GM12878 (cell line): Measurements from ENCODE around the gene UNC5CL. TPM values are rescaled to one million over a fixed set of nuclear protein-coding genes. Genes with fewer than 3 reads are reported as not detected.
A peak's percentile ranks its signal among the peaks of the same experiment; 100 is the strongest.

Experiments
- ATAC-seq: fragments of 200-7000 bp; cut with Tn5 transposase; 3 replicates; pipeline ENCODE4 v1.9.1; 2020; ENCODE audit warnings: mild to moderate bottlenecking, moderate library complexity
- BruUV-seq: library from RNA; stranded (reverse); fragments of 400-500 nt; replicated peaks from 2 replicates; lab custom pipeline; 2021; lab: Mats Ljungman, UMichigan
- CTCF ChIA-PET: fragments of 300-600 bp; sonication (Branson Sonifier 250); formaldehyde crosslinking; extraction: SDS; loops from one replicate; lab custom pipeline; 2021; ENCODE audit warnings: inconsistent platforms; lab: Yijun Ruan, JAX
- POLR2A ChIA-PET: fragments of 350-600 bp; formaldehyde crosslinking; extraction: SDS; loops from one replicate; lab custom pipeline; 2021; ENCODE audit warnings: inconsistent platforms; lab: Charles Lee
- RAD21 ChIA-PET: fragments of 300-600 bp; sonication (Branson Sonifier 250); formaldehyde crosslinking; loops from one replicate; lab custom pipeline; 2023; ENCODE audit warnings: antibody characterized with exemption; ENCODE audit not compliant: unreplicated experiment; lab: Charles Lee
- SMC1A ChIA-PET: fragments of 300-600 bp; sonication (Branson Sonifier 250); formaldehyde crosslinking; loops from one replicate; lab custom pipeline; 2023; ENCODE audit not compliant: unreplicated experiment, uncharacterized antibody; lab: Charles Lee
- DNase-seq: peaks from one replicate; pipeline ENCODE4 v3.0.0-alpha.2; 2011; ENCODE audit warnings: low read depth, low spot score
- FAIRE-seq: peaks from 3 replicates; lab custom pipeline; 2011; peaks lifted over from hg19 to GRCh38; lab: Jason Lieb, UNC
- H2AFZ ChIP-seq: 2 replicates; pipeline ENCODE4 v1.6.0; 2011; ENCODE audit warnings: low read depth, low read length, control low read depth; ENCODE audit not compliant: control insufficient read depth
- H3K27ac ChIP-seq: 2 replicates; pipeline ENCODE4 v1.5.1; 2011; ENCODE audit warnings: control low read depth; ENCODE audit not compliant: control insufficient read depth, insufficient read depth
- H3K27me3 ChIP-seq, 2 experiments: replicated peaks in 1 of 2; 2 replicates each; pipeline versions ENCODE4 v1.6.0 to v1.6.1; 2011; ENCODE audit warnings: low read length in 1 of 2; ENCODE audit not compliant: control insufficient read depth in 2 of 2, insufficient read depth in 2 of 2
- H3K36me3 ChIP-seq, 2 experiments: 2 replicates each; pipeline ENCODE4 v1.5.1; 2011; ENCODE audit warnings: low read length in 1 of 2; ENCODE audit not compliant: control insufficient read depth in 2 of 2, insufficient read depth in 2 of 2
- H3K4me1 ChIP-seq: 2 replicates; pipeline ENCODE4 v1.6.1; 2011; ENCODE audit warnings: mild to moderate bottlenecking, low read length, moderate library complexity, mixed read lengths; ENCODE audit not compliant: control insufficient read depth, insufficient read depth
- H3K4me2 ChIP-seq: 2 replicates; pipeline ENCODE4 v1.6.0; 2011; ENCODE audit warnings: control low read depth; ENCODE audit not compliant: control insufficient read depth, insufficient read depth
- H3K4me3 ChIP-seq: fragments of 200-600 bp; sonication (generic); 2 replicates; pipeline ENCODE4 v1.5.1; 2016
- H3K79me2 ChIP-seq: 2 replicates; pipeline ENCODE4 v1.6.0; 2011; ENCODE audit warnings: low read length; ENCODE audit not compliant: control insufficient read depth, insufficient read depth
- H3K9ac ChIP-seq: 2 replicates; pipeline ENCODE4 v1.8.0; 2011; ENCODE audit warnings: low read length, control low read depth, mixed read lengths; ENCODE audit not compliant: control insufficient read depth, insufficient read depth
- H3K9me3 ChIP-seq: replicated peaks from 3 replicates; pipeline ENCODE4 v1.5.1; 2011; ENCODE audit warnings: mild to moderate bottlenecking, low read length; ENCODE audit not compliant: control insufficient read depth, insufficient read depth
- H4K20me1 ChIP-seq: 2 replicates; pipeline ENCODE4 v1.6.0; 2011; ENCODE audit not compliant: control insufficient read depth, insufficient read depth
- CBFB ChIP-seq: IDR thresholded peaks from 2 replicates; pipeline ENCODE4 v1.6.1; 2016; ENCODE audit warnings: antibody characterized with exemption, low read depth
- EGR1 ChIP-seq, 2 experiments: IDR thresholded peaks; 1 replicate in 1 of 2; 2 replicates in 1 of 2; pipeline ENCODE4 v1.6.1; 2011 to 2012; ENCODE audit warnings: low read depth in 2 of 2, low read length in 2 of 2, borderline replicate concordance in 1 of 2, mild to moderate bottlenecking in 1 of 2, moderate library complexity in 1 of 2
- MEF2A ChIP-seq: IDR thresholded peaks from 2 replicates; pipeline ENCODE4 v1.6.1; 2011; ENCODE audit warnings: low read depth, mild to moderate bottlenecking, low read length, moderate library complexity; ENCODE audit not compliant: insufficient read depth
- POLR2AphosphoS5 ChIP-seq: IDR thresholded peaks from 2 replicates; pipeline ENCODE4 v1.6.1; 2011; ENCODE audit warnings: mild to moderate bottlenecking, low read length, inconsistent platforms
- ZNF24 ChIP-seq: fragments of 450-650 bp; IDR thresholded peaks from 2 replicates; pipeline ENCODE4 v1.6.1; 2017; ENCODE audit warnings: antibody characterized with exemption, mild to moderate bottlenecking
- in situ Hi-C: fragments of 300-500 bp; cut with MboI; formaldehyde crosslinking; loops from 9 replicates; pipeline ENCODE4 v1.14.3; 2018; ENCODE audit warnings: mixed read lengths
- intact Hi-C: fragments of 100-400 bp; cut with micrococcal nuclease; formaldehyde crosslinking; loops from one replicate; pipeline ENCODE4 v1.14.2; 2022; ENCODE audit not compliant: unreplicated experiment
- polyA plus RNA-seq, 11 experiments: library from polyadenylated mRNA; depleted of rRNA in 4 of 11; unstranded in 6 of 11; stranded (reverse) in 5 of 11; fragments of >200 nt; fragmentation: Nextera tagmentation in 4 of 11; fragmentation: Illumina TruSeq in 1 of 11; extraction: Ambion mirVana in 4 of 11; extraction: Trizol in 1 of 11; gene quantifications; 1 replicate in 1 of 11; 2 replicates in 10 of 11; pipeline versions ENCODE4 v1.2.1 to v1.2.3, GENCODE V29; 2011 to 2016; ENCODE audit warnings: inconsistent platforms in 2 of 11, missing spikeins in 2 of 11, low read depth in 1 of 11
- total RNA-seq, 4 experiments: library from RNA; depleted of rRNA in 3 of 4; stranded (reverse); fragments of >200 nt in 3 of 4; fragmentation: Illumina TruSeq in 1 of 4; extraction: Trizol in 1 of 4; gene quantifications; 2 replicates each; pipeline versions ENCODE4 v1.2.1 to v1.2.3, GENCODE V29; 2013 to 2021
- TF ChIP-seq, protein P1 (sequence below): fragments of 450-650 bp; IDR thresholded peaks from 2 replicates; pipeline ENCODE4 v1.6.1; 2018; ENCODE audit warnings: borderline replicate concordance, mild to moderate bottlenecking; ENCODE audit not compliant: partially characterized antibody
- TF ChIP-seq, protein P2 (sequence below): fragments of 450-650 bp; IDR thresholded peaks from 2 replicates; pipeline ENCODE4 v1.6.1; 2016; ENCODE audit warnings: mild to moderate bottlenecking
- TF ChIP-seq, protein P3 (sequence below): IDR thresholded peaks from 2 replicates; pipeline ENCODE4 v1.6.1; 2012; ENCODE audit warnings: low read depth, low read length, improper control_type of control experiment
- TF ChIP-seq, protein P4 (sequence below): fragments of 450-650 bp; IDR thresholded peaks from 2 replicates; pipeline ENCODE4 v1.6.1; 2016; ENCODE audit warnings: mild to moderate bottlenecking

UNC5CL gene
- total and polyA plus RNA-seq, 10 of the 15 experiments (the other 5 are each of a cell fraction or from before 2014, with no cell fraction given): 0.11 to 1.2 (median 0.46) TPM; not detected in 1

DNA sequence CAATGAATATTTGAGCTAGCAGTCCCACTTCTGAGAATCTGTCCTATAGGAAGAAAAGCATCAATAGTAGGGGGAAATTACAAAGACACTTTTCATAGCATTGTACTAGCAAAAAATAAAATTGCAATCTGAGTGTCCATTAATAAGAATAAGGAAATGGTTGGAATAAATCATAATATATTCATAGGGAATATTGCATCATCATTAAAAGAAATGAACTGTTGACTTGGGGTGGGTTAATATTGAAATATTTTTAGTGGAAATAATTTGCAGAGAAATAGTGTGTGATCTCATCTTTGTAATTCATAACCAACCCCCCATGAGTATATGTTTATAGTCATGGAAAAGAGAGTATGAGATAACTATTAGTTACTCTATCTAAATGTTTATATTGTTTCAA, 46.2 kb upstream of the UNC5CL start:
- Histone ChIP-seq H3K36me3 (peaks cover 4 to 14% of the 10 kb centered on the region in 2 experiments), H3K9me3 (no peaks in the 10 kb centered on the region), H3K4me1 (no peaks in the 10 kb centered on the region), H3K79me2 (no peaks in the 10 kb centered on the region; the same call in 1 of the 2 replicates), H3K9ac (no peak overlapping the region), H4K20me1 (no peaks in the 10 kb centered on the region), H3K4me2 (no peak overlapping the region), H3K27me3 (no peaks in the 10 kb centered on the region), H2AFZ (no peak overlapping the region), H3K27ac (no peak overlapping the region), H3K4me3 (no peak overlapping the region)
- POLR2A ChIA-PET: no interaction called here
- BruUV-seq: no TSS peak
- in situ Hi-C loops: no loop called here
- RAD21 ChIA-PET: no interaction called here
- ATAC-seq: no peak
- SMC1A ChIA-PET: interaction anchor here (0.9 kb wide), 1 partner anchor 9 kb away, joined by 4 read pairs; no protein-coding TSS in a partner anchor
- DNase-seq: no peak
- FAIRE-seq: peak; percentile 78
- TF ChIP-seq, protein P1, sequence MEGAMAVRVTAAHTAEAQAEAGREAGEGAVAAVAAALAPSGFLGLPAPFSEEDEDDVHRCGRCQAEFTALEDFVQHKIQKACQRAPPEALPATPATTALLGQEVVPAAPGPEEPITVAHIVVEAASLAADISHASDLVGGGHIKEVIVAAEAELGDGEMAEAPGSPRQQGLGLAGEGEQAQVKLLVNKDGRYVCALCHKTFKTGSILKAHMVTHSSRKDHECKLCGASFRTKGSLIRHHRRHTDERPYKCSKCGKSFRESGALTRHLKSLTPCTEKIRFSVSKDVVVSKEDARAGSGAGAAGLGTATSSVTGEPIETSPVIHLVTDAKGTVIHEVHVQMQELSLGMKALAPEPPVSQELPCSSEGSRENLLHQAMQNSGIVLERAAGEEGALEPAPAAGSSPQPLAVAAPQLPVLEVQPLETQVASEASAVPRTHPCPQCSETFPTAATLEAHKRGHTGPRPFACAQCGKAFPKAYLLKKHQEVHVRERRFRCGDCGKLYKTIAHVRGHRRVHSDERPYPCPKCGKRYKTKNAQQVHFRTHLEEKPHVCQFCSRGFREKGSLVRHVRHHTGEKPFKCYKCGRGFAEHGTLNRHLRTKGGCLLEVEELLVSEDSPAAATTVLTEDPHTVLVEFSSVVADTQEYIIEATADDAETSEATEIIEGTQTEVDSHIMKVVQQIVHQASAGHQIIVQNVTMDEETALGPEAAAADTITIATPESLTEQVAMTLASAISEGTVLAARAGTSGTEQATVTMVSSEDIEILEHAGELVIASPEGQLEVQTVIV: no peak
- TF ChIP-seq EGR1 (IDR thresholded peaks at IDR 0.05; ENCODE audit: borderline replicate concordance in 1 of 2, low read depth in 2 of 2, low read length in 2 of 2): no peak
- intact Hi-C loops: no loop called here
- CTCF ChIA-PET: no interaction called here

DNA sequence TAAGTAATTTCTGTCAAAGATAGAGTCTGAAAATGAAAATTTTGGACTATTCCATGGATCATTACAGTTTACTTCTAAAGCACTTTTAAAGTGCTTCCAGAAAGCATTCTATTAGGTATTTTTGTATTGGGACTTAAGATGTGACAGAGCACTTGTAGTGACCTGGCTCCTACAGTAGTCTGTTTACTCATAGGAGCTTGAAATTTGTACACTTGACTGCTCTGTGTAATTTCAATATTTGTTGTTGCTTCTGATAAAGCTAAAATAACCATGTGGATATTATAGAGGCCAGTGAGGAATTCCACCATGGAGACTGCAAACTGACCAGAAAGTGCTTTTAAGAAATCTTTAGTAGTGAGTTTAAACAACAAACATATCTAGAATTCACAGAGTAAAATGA, 44.1 kb upstream of the UNC5CL start:
- SMC1A ChIA-PET: interaction anchor here (0.9 kb wide), 1 partner anchor 8 kb away, joined by 4 read pairs; no protein-coding TSS in a partner anchor
- CTCF ChIA-PET: interaction anchor here (0.7 to 1.4 kb wide), 4 partner anchors 9 to 109 kb away, joined by 3 to 6 read pairs (median 3); no protein-coding TSS in a partner anchor
- no peaks in the 10 kb centered on the region for H3K4me1 ChIP-seq
- no peaks in the 10 kb centered on the region for H4K20me1 ChIP-seq
- H3K27me3 ChIP-seq: no peaks in the 10 kb centered on the region
- H3K4me3 ChIP-seq: no peak overlapping the region
- FAIRE-seq (no peak), DNase-seq (no peak), ATAC-seq (no peak)
- peaks cover 4 to 19% of the 10 kb centered on the region in 2 experiments for H3K36me3 ChIP-seq
- POLR2A ChIA-PET: interaction anchor here (0.5 kb wide), 1 partner anchor 20 kb away, joined by 4 read pairs; no protein-coding TSS in a partner anchor
- no TSS peak for BruUV-seq
- RAD21 ChIA-PET: no interaction called here
- H2AFZ ChIP-seq: no peak overlapping the region
- no peaks in the 10 kb centered on the region for H3K9me3 ChIP-seq
- H3K27ac ChIP-seq: no peak overlapping the region
- no peak overlapping the region for H3K9ac ChIP-seq
- H3K4me2 ChIP-seq: no peak overlapping the region
- in situ Hi-C loops: no loop called here
- intact Hi-C loops: no loop called here
- H3K79me2 ChIP-seq: peaks cover 13% of the 10 kb centered on the region
- TF ChIP-seq, protein P2, sequence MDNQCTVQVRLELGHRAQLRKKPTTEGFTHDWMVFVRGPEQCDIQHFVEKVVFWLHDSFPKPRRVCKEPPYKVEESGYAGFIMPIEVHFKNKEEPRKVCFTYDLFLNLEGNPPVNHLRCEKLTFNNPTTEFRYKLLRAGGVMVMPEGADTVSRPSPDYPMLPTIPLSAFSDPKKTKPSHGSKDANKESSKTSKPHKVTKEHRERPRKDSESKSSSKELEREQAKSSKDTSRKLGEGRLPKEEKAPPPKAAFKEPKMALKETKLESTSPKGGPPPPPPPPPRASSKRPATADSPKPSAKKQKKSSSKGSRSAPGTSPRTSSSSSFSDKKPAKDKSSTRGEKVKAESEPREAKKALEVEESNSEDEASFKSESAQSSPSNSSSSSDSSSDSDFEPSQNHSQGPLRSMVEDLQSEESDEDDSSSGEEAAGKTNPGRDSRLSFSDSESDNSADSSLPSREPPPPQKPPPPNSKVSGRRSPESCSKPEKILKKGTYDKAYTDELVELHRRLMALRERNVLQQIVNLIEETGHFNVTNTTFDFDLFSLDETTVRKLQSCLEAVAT: no peak
- TF ChIP-seq, protein P3, sequence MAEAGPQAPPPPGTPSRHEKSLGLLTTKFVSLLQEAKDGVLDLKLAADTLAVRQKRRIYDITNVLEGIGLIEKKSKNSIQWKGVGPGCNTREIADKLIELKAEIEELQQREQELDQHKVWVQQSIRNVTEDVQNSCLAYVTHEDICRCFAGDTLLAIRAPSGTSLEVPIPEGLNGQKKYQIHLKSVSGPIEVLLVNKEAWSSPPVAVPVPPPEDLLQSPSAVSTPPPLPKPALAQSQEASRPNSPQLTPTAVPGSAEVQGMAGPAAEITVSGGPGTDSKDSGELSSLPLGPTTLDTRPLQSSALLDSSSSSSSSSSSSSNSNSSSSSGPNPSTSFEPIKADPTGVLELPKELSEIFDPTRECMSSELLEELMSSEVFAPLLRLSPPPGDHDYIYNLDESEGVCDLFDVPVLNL: no peak
- TF ChIP-seq, protein P4, sequence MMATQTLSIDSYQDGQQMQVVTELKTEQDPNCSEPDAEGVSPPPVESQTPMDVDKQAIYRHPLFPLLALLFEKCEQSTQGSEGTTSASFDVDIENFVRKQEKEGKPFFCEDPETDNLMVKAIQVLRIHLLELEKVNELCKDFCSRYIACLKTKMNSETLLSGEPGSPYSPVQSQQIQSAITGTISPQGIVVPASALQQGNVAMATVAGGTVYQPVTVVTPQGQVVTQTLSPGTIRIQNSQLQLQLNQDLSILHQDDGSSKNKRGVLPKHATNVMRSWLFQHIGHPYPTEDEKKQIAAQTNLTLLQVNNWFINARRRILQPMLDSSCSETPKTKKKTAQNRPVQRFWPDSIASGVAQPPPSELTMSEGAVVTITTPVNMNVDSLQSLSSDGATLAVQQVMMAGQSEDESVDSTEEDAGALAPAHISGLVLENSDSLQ: no peak
- TF ChIP-seq MEF2A (no peak), POLR2AphosphoS5 (no peak), ZNF24 (no peak), CBFB (no peak)
